Measurements from ENCODE around the gene TULP1.

- no peak for TF ChIP-seq CTCF (conservative IDR thresholded peaks at IDR 0.05; ENCODE audit: low read length)
- no peak for TF ChIP-seq EZH2phosphoT487 (IDR thresholded peaks at IDR 0.05; ENCODE audit: borderline replicate concordance)
Measured at GRCh38 chr6:35510916-35511561, 1.7 kb downstream of the TULP1 start.

All from Loucy (cell line).